Vagina (tissue), 2 donors: Measurements from ENCODE around the gene KCNK3.

Experiments
- CTCF ChIP-seq, 3 experiments: fragments of 450-650 bp in 2 of 3; fragments of 200-600 bp in 1 of 3; sonication (generic) in 1 of 3; IDR thresholded peaks; one replicate each; pipeline ENCODE4 v1.5.1; 2017 to 2019; ENCODE audit warnings: antibody characterized with exemption in 3 of 3, mild to moderate bottlenecking in 2 of 3, moderate library complexity in 2 of 3
- POLR2A ChIP-seq, 2 donors: fragments of 450-650 bp; IDR thresholded peaks; one replicate each; pipeline ENCODE4 v1.6.1; 2017; ENCODE audit warnings: antibody characterized with exemption in 2 of 2, mild to moderate bottlenecking in 2 of 2, moderate library complexity in 2 of 2

- no peak for TF ChIP-seq CTCF (IDR thresholded peaks at IDR 0.05)
- no peak for TF ChIP-seq POLR2A (IDR thresholded peaks at IDR 0.05)
These were observed 28.0 kb downstream of the KCNK3 start for GRCh38 chr2:26720322-26721114.
